Measurements from ENCODE around the gene PDPN.

PDPN gene

GRCh38 chr1:13597166-13597565 lies 13.5 kb downstream of the PDPN start:
- TF ChIP-seq TOX (CRISPR knock-in tag; IDR thresholded peaks at IDR 0.05; ENCODE audit: borderline replicate concordance) (no peak), ZC3H10 (CRISPR knock-in tag; IDR thresholded peaks at IDR 0.05) (no peak), ZNF565 (CRISPR knock-in tag; conservative IDR thresholded peaks at IDR 0.05; ENCODE audit: low read depth) (no peak), PPARA (CRISPR knock-in tag; IDR thresholded peaks at IDR 0.05; ENCODE audit: borderline replicate concordance) (no peak)
- no peak for ATAC-seq

GRCh38 chr1:13600762-13601453 lies 17.3 kb downstream of the PDPN start:
- TF ChIP-seq ZFP3 (CRISPR knock-in tag; IDR thresholded peaks at IDR 0.05) = no peak
- no peak for TF ChIP-seq CREB5 (CRISPR knock-in tag; IDR thresholded peaks at IDR 0.05; ENCODE audit: low read depth)
- no peak for TF ChIP-seq ISL1 (CRISPR knock-in tag; IDR thresholded peaks at IDR 0.05)
- no peak for TF ChIP-seq PATZ1 (CRISPR knock-in tag; IDR thresholded peaks at IDR 0.05; ENCODE audit: borderline replicate concordance)
- no peak for TF ChIP-seq ARNTL (CRISPR knock-in tag; IDR thresholded peaks at IDR 0.05; ENCODE audit: borderline replicate concordance, low read depth)
- TF ChIP-seq BACH2 (CRISPR knock-in tag; IDR thresholded peaks at IDR 0.05; ENCODE audit: borderline replicate concordance) = no peak
- TF ChIP-seq RARB (CRISPR knock-in tag; IDR thresholded peaks at IDR 0.05) = no peak
- TF ChIP-seq PPARA (CRISPR knock-in tag; IDR thresholded peaks at IDR 0.05; ENCODE audit: borderline replicate concordance) = no peak
- no peak for TF ChIP-seq TOX (CRISPR knock-in tag; IDR thresholded peaks at IDR 0.05; ENCODE audit: borderline replicate concordance)
- no peak for TF ChIP-seq TSHZ2 (CRISPR knock-in tag; IDR thresholded peaks at IDR 0.05)
- no peak for TF ChIP-seq ZNF8 (CRISPR knock-in tag; IDR thresholded peaks at IDR 0.05)
- TF ChIP-seq ZNF70 (CRISPR knock-in tag; IDR thresholded peaks at IDR 0.05) = no peak

GRCh38 chr1:13604176-13604575 lies 20.5 kb downstream of the PDPN start:
- ATAC-seq = no peak
- no peak for TF ChIP-seq ZNF8 (CRISPR knock-in tag; IDR thresholded peaks at IDR 0.05)
- no peak for TF ChIP-seq TSHZ2 (CRISPR knock-in tag; IDR thresholded peaks at IDR 0.05)
- TF ChIP-seq BACH2 (CRISPR knock-in tag; IDR thresholded peaks at IDR 0.05; ENCODE audit: borderline replicate concordance) = no peak
- TF ChIP-seq GLIS3 (CRISPR knock-in tag; IDR thresholded peaks at IDR 0.05) = no peak
- no peak for TF ChIP-seq PPARA (CRISPR knock-in tag; IDR thresholded peaks at IDR 0.05; ENCODE audit: borderline replicate concordance)
- TF ChIP-seq PATZ1 (CRISPR knock-in tag; IDR thresholded peaks at IDR 0.05; ENCODE audit: borderline replicate concordance) = no peak

More at GRCh38 chr1:13600762-13601453, 17.3 kb downstream of the PDPN start:
- ATAC-seq = no peak

GRCh38 chr1:13604721-13605120 lies 21.1 kb downstream of the PDPN start:
- no peak for ATAC-seq
- TF ChIP-seq ZFP3 (CRISPR knock-in tag; IDR thresholded peaks at IDR 0.05) (no peak), ZNF565 (CRISPR knock-in tag; conservative IDR thresholded peaks at IDR 0.05; ENCODE audit: low read depth) (no peak), POU6F1 (CRISPR knock-in tag; IDR thresholded peaks at IDR 0.05; ENCODE audit: borderline replicate concordance, low read depth) (no peak), PATZ1 (CRISPR knock-in tag; IDR thresholded peaks at IDR 0.05; ENCODE audit: borderline replicate concordance) (no peak), TOX (CRISPR knock-in tag; IDR thresholded peaks at IDR 0.05; ENCODE audit: borderline replicate concordance) (no peak), ISL1 (CRISPR knock-in tag; IDR thresholded peaks at IDR 0.05) (no peak), PPARA (CRISPR knock-in tag; IDR thresholded peaks at IDR 0.05; ENCODE audit: borderline replicate concordance) (no peak), ZNF70 (CRISPR knock-in tag; IDR thresholded peaks at IDR 0.05) (no peak), ARNTL (CRISPR knock-in tag; IDR thresholded peaks at IDR 0.05; ENCODE audit: borderline replicate concordance, low read depth) (no peak), GLIS3 (CRISPR knock-in tag; IDR thresholded peaks at IDR 0.05) (no peak), SNAI2 (CRISPR knock-in tag; IDR thresholded peaks at IDR 0.05) (no peak)

Measured in SK-N-SH treated with all-trans-retinoic acid at 6 μM for 48 hours (cell line).